ENCODE data around the gene NKAPL.
A peak's percentile ranks its signal among the peaks of the same experiment; 100 is the strongest.

NKAPL gene

GRCh38 chr6:28250747-28251146, 8.3 kb upstream of the NKAPL start:
- peaks cover 0 to 24% (median 16%) of the 10 kb centered on the region in 4 donors for H3K4me1 ChIP-seq
- H3K27ac ChIP-seq = no peak overlapping the region
- H3K4me3 ChIP-seq = peak overlapping the region; percentile 74 to 89
- no peaks in the 10 kb centered on the region for H3K9me3 ChIP-seq
- no peaks in the 10 kb centered on the region for H3K27me3 ChIP-seq
- TF ChIP-seq CTCF (IDR thresholded peaks at IDR 0.05) = no peak
- H3K36me3 ChIP-seq = peaks cover 17 to 35% (median 21%) of the 10 kb centered on the region in 3 donors
- DNase-seq = no peak
- intact Hi-C loops (cut with DNase I; ENCODE audit: low total_unique reads) = loop anchor here (10.0 kb wide), 1 partner anchor 104 kb away; no protein-coding TSS in a partner anchor

GRCh38 chr6:28251661-28252008, 7.5 kb upstream of the NKAPL start:
- H3K36me3 ChIP-seq = peaks cover 8 to 26% (median 14%) of the 10 kb centered on the region in 3 donors
- no peaks in the 10 kb centered on the region for H3K9me3 ChIP-seq
- peaks cover 0 to 24% (median 16%) of the 10 kb centered on the region in 4 donors for H3K4me1 ChIP-seq
- no peak for DNase-seq
- H3K27me3 ChIP-seq = no peaks in the 10 kb centered on the region
- intact Hi-C loops (cut with DNase I; ENCODE audit: low total_unique reads) = loop anchor here (10.0 kb wide), 1 partner anchor 103 kb away; no protein-coding TSS in a partner anchor
- peak overlapping the region; percentile 59 to 60 for H3K27ac ChIP-seq
- H3K4me3 ChIP-seq = peak overlapping the region; percentile 74 to 89
- no peak for TF ChIP-seq CTCF (IDR thresholded peaks at IDR 0.05)

GRCh38 chr6:28252009-28252975, 6.8 kb upstream of the NKAPL start, which contains the start of gene ZKSCAN4:
Gene ZKSCAN4, minus strand, starts transcription at chr6:28252269. Its CDS starts 289 bp downstream, at chr6:28251980.
- intact Hi-C loops (cut with DNase I; ENCODE audit: low total_unique reads) = loop anchor here (10.0 kb wide), 1 partner anchor 103 kb away; no protein-coding TSS in a partner anchor
- TF ChIP-seq CTCF (IDR thresholded peaks at IDR 0.05) = no peak
- peak within 1 kb of the TSS; percentile 59 to 60 for H3K27ac ChIP-seq

GRCh38 chr6:28254121-28254519, 5.0 kb upstream of the NKAPL start:
- Histone ChIP-seq H3K9me3 (peaks cover 0 to under 1% (median under 1%) of the 10 kb centered on the region in 3 donors), H3K4me1 (peaks cover 0 to 28% (median 16%) of the 10 kb centered on the region in 4 donors), H3K4me3 (no peak overlapping the region), H3K27ac (no peak overlapping the region), H3K36me3 (peaks cover 0 to under 1% (median under 1%) of the 10 kb centered on the region in 3 donors), H3K27me3 (no peaks in the 10 kb centered on the region)
- no peak for TF ChIP-seq CTCF (IDR thresholded peaks at IDR 0.05)
- intact Hi-C loops (cut with DNase I; ENCODE audit: low total_unique reads) = loop anchor here (10.0 kb wide), 1 partner anchor 101 kb away; no protein-coding TSS in a partner anchor
- no peak for DNase-seq

More at GRCh38 chr6:28252009-28252975, 6.8 kb upstream of the NKAPL start, which contains the start of gene ZKSCAN4:
- DNase-seq = peak; percentile 74 to 78
- Histone ChIP-seq H3K4me3 (peak within 1 kb of the TSS; percentile 74 to 89), H3K9me3 (no peaks in the 10 kb centered on the region), H3K4me1 (peaks cover 0 to 24% (median 16%) of the 10 kb centered on the region in 4 donors), H3K27me3 (no peaks in the 10 kb centered on the region), H3K36me3 (peaks cover 2 to 19% (median 7%) of the 10 kb centered on the region in 3 donors)

GRCh38 chr6:28257042-28257441, 2.1 kb upstream of the NKAPL start:
- Histone ChIP-seq H3K4me1 (peaks cover 0 to 15% (median 9%) of the 10 kb centered on the region in 4 donors), H3K27me3 (no peaks in the 10 kb centered on the region), H3K4me3 (no peak overlapping the region)

More at GRCh38 chr6:28257042-28257441, 2.1 kb upstream of the NKAPL start:
- H3K9me3 ChIP-seq = peaks cover 0 to 13% (median 6%) of the 10 kb centered on the region in 3 donors
- H3K36me3 ChIP-seq = no peaks in the 10 kb centered on the region
- intact Hi-C loops (cut with DNase I; ENCODE audit: low total_unique reads) = loop anchor here (10.0 kb wide), 1 partner anchor 98 kb away; no protein-coding TSS in a partner anchor
- TF ChIP-seq CTCF (IDR thresholded peaks at IDR 0.05) = no peak
- no peak overlapping the region for H3K27ac ChIP-seq
- DNase-seq = no peak
